Measurements from ENCODE around the gene SH3BGRL2.

DNA sequence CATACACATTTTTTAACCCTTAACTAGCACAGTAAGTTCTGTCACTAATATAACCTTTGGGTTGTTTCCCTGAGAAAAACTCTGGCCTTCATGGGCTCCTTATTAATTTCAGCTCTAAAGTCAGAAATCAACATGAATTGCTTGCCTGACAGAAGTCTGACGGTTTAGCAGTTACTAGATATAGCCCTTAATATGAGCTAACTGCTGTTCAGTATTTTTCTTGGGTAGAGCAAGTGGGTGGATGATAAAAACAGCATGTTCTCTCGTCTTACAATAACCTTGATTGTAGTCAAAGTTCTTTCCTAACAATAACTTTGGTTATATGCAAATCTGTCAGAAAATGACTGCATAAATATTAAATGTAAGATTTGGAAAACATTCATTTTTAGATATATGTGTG lies 81.0 kb downstream of the SH3BGRL2 start:
- TF ChIP-seq, protein P1, sequence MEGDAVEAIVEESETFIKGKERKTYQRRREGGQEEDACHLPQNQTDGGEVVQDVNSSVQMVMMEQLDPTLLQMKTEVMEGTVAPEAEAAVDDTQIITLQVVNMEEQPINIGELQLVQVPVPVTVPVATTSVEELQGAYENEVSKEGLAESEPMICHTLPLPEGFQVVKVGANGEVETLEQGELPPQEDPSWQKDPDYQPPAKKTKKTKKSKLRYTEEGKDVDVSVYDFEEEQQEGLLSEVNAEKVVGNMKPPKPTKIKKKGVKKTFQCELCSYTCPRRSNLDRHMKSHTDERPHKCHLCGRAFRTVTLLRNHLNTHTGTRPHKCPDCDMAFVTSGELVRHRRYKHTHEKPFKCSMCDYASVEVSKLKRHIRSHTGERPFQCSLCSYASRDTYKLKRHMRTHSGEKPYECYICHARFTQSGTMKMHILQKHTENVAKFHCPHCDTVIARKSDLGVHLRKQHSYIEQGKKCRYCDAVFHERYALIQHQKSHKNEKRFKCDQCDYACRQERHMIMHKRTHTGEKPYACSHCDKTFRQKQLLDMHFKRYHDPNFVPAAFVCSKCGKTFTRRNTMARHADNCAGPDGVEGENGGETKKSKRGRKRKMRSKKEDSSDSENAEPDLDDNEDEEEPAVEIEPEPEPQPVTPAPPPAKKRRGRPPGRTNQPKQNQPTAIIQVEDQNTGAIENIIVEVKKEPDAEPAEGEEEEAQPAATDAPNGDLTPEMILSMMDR (IDR thresholded peaks at IDR 0.05; ENCODE audit: insufficient read depth, low read length), result no peak
- TF ChIP-seq POLR2AphosphoS5 (IDR thresholded peaks at IDR 0.05; ENCODE audit: low read depth), result no peak
- TF ChIP-seq, protein P2, sequence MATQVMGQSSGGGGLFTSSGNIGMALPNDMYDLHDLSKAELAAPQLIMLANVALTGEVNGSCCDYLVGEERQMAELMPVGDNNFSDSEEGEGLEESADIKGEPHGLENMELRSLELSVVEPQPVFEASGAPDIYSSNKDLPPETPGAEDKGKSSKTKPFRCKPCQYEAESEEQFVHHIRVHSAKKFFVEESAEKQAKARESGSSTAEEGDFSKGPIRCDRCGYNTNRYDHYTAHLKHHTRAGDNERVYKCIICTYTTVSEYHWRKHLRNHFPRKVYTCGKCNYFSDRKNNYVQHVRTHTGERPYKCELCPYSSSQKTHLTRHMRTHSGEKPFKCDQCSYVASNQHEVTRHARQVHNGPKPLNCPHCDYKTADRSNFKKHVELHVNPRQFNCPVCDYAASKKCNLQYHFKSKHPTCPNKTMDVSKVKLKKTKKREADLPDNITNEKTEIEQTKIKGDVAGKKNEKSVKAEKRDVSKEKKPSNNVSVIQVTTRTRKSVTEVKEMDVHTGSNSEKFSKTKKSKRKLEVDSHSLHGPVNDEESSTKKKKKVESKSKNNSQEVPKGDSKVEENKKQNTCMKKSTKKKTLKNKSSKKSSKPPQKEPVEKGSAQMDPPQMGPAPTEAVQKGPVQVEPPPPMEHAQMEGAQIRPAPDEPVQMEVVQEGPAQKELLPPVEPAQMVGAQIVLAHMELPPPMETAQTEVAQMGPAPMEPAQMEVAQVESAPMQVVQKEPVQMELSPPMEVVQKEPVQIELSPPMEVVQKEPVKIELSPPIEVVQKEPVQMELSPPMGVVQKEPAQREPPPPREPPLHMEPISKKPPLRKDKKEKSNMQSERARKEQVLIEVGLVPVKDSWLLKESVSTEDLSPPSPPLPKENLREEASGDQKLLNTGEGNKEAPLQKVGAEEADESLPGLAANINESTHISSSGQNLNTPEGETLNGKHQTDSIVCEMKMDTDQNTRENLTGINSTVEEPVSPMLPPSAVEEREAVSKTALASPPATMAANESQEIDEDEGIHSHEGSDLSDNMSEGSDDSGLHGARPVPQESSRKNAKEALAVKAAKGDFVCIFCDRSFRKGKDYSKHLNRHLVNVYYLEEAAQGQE (IDR thresholded peaks at IDR 0.05; ENCODE audit: insufficient replicate concordance, low read depth), result no peak
